H9 (cell line): ENCODE measurements around the gene ZFYVE28. TPM values are rescaled to one million over a fixed set of nuclear protein-coding genes. Genes with fewer than 3 reads are reported as not detected.

Source experiments
- DNase-seq: peaks from one replicate; pipeline ENCODE4 v3.0.0-alpha.2; 2017
- H2AFZ ChIP-seq: one replicate; pipeline ENCODE4 v1.6.1; 2013; ENCODE audit warnings: mild to moderate bottlenecking, low read length, control low read depth, moderate library complexity
- H2AK5ac ChIP-seq: 2 replicates; pipeline ENCODE4 v1.6.1; 2013; ENCODE audit warnings: low read length, control low read depth, mixed read lengths; ENCODE audit not compliant: insufficient read length
- H2BK120ac ChIP-seq: one replicate; pipeline ENCODE4 v1.6.1; 2013; ENCODE audit warnings: low read depth, mild to moderate bottlenecking, low read length, control low read depth, inconsistent platforms; ENCODE audit not compliant: poor library complexity, severe bottlenecking
- H2BK12ac ChIP-seq: 2 replicates; pipeline ENCODE4 v1.6.1; 2013; ENCODE audit warnings: low read length, control low read depth, mixed read lengths, low read depth; ENCODE audit not compliant: insufficient read length
- H2BK15ac ChIP-seq: 2 replicates; pipeline ENCODE4 v1.6.1; 2013; ENCODE audit warnings: low read depth, low read length, control low read depth
- H2BK20ac ChIP-seq: one replicate; pipeline ENCODE4 v1.6.1; 2013; ENCODE audit warnings: low read depth, mild to moderate bottlenecking, low read length, control low read depth, inconsistent platforms; ENCODE audit not compliant: poor library complexity, severe bottlenecking
- H2BK5ac ChIP-seq: 2 replicates; pipeline ENCODE4 v1.6.1; 2013; ENCODE audit warnings: low read length, control low read depth, mixed read lengths; ENCODE audit not compliant: insufficient read length
- H3K14ac ChIP-seq: 2 replicates; pipeline ENCODE4 v1.6.1; 2013; ENCODE audit warnings: low read length, control low read depth; ENCODE audit not compliant: insufficient read depth
- H3K18ac ChIP-seq: 2 replicates; pipeline ENCODE4 v1.6.1; 2013; ENCODE audit warnings: low read depth, mild to moderate bottlenecking, mixed read lengths, low read length, control low read depth; ENCODE audit not compliant: insufficient read length
- H3K23ac ChIP-seq: 2 replicates; pipeline ENCODE4 v1.6.1; 2013; ENCODE audit warnings: low read length, control low read depth, mixed read lengths, low read depth; ENCODE audit not compliant: insufficient read length
- H3K23me2 ChIP-seq: 2 replicates; pipeline ENCODE4 v1.6.1; 2013; ENCODE audit warnings: low read depth, mild to moderate bottlenecking, mixed read lengths, low read length, control low read depth; ENCODE audit not compliant: insufficient read length, poor library complexity, severe bottlenecking
- H3K27ac ChIP-seq: 2 replicates; pipeline ENCODE4 v1.5.1; 2013; ENCODE audit warnings: low read length, control low read depth, mixed read lengths, low read depth; ENCODE audit not compliant: insufficient read length
- H3K27me3 ChIP-seq: 2 replicates; pipeline ENCODE4 v1.6.1; 2013; ENCODE audit warnings: low read length, control low read depth, inconsistent platforms; ENCODE audit not compliant: insufficient read depth
- H3K4ac ChIP-seq: 2 replicates; pipeline ENCODE4 v1.6.1; 2013; ENCODE audit warnings: low read depth, mild to moderate bottlenecking, control low read depth, inconsistent platforms, low read length, moderate library complexity
- H3K4me1 ChIP-seq: 2 replicates; pipeline ENCODE4 v1.6.1; 2013; ENCODE audit warnings: low read length, control low read depth, inconsistent platforms; ENCODE audit not compliant: insufficient read depth
- H3K4me2 ChIP-seq: 2 replicates; pipeline ENCODE4 v1.6.1; 2013; ENCODE audit warnings: low read length, control low read depth, mixed read lengths; ENCODE audit not compliant: insufficient read length, insufficient read depth
- H3K56ac ChIP-seq: 2 replicates; pipeline ENCODE4 v1.6.1; 2013; ENCODE audit warnings: low read depth, mild to moderate bottlenecking, mixed read lengths, low read length, control low read depth; ENCODE audit not compliant: insufficient read length
- H3K79me1 ChIP-seq: 2 replicates; pipeline ENCODE4 v1.6.1; 2013; ENCODE audit warnings: low read depth, mild to moderate bottlenecking, moderate library complexity, low read length, control low read depth, inconsistent platforms; ENCODE audit not compliant: insufficient read depth, poor library complexity, severe bottlenecking
- H3K79me2 ChIP-seq: 2 replicates; pipeline ENCODE4 v1.6.1; 2013; ENCODE audit warnings: low read length, control low read depth, inconsistent platforms; ENCODE audit not compliant: insufficient read depth
- H3K9ac ChIP-seq: 2 replicates; pipeline ENCODE4 v1.6.1; 2013; ENCODE audit warnings: low read length, control low read depth, mixed read lengths; ENCODE audit not compliant: insufficient read length; ENCODE audit errors: extremely low read depth
- H3K9me3 ChIP-seq: one replicate; pipeline ENCODE4 v1.6.1; 2013; ENCODE audit warnings: low read depth, low read length, inconsistent platforms; ENCODE audit not compliant: control insufficient read depth
- H3T11ph ChIP-seq: one replicate; pipeline ENCODE4 v1.6.1; 2013; ENCODE audit warnings: mild to moderate bottlenecking, low read length, control low read depth, inconsistent platforms
- H4K20me1 ChIP-seq: one replicate; pipeline ENCODE4 v1.6.1; 2013; ENCODE audit not compliant: control insufficient read depth, insufficient read length, insufficient read depth
- H4K5ac ChIP-seq: 2 replicates; pipeline ENCODE4 v1.6.1; 2013; ENCODE audit warnings: low read depth, mild to moderate bottlenecking, mixed read lengths, low read length, control low read depth; ENCODE audit not compliant: insufficient read length
- H4K8ac ChIP-seq: replicated peaks from 2 replicates; pipeline ENCODE4 v1.6.1; 2013; ENCODE audit warnings: low read length, control low read depth, mixed read lengths, low read depth; ENCODE audit not compliant: insufficient read length
- H4K91ac ChIP-seq: 2 replicates; pipeline ENCODE4 v1.6.1; 2013; ENCODE audit warnings: low read depth, mild to moderate bottlenecking, moderate library complexity, mixed read lengths, low read length, control low read depth; ENCODE audit not compliant: insufficient read length
- H3K27ac Mint-ChIP-seq, 3 experiments: 2 replicates in 2 of 3; 3 replicates in 1 of 3; pipeline ENCODE4 v1.8.0; 2020 to 2021; ENCODE audit warnings: mixed read lengths in 3 of 3, mild to moderate bottlenecking in 1 of 3, moderate library complexity in 1 of 3
- H3K27me3 Mint-ChIP-seq: 2 replicates; pipeline ENCODE4 v1.8.0; 2021; ENCODE audit warnings: low read depth, mild to moderate bottlenecking, moderate library complexity, mixed read lengths
- H3K36me3 Mint-ChIP-seq, 3 experiments: 2 replicates in 2 of 3; 3 replicates in 1 of 3; pipeline ENCODE4 v1.8.0; 2020 to 2021; ENCODE audit warnings: low read depth in 3 of 3, mixed read lengths in 3 of 3; ENCODE audit not compliant: insufficient read depth in 1 of 3
- H3K4me1 Mint-ChIP-seq, 2 experiments: 2 replicates each; pipeline ENCODE4 v1.8.0; 2020; ENCODE audit warnings: mixed read lengths in 2 of 2
- H3K4me3 Mint-ChIP-seq, 2 experiments: 2 replicates in 1 of 2; 3 replicates in 1 of 2; pipeline ENCODE4 v1.8.0; 2020 to 2021; ENCODE audit warnings: mild to moderate bottlenecking in 2 of 2, mixed read lengths in 2 of 2, moderate library complexity in 1 of 2
- H3K9me3 Mint-ChIP-seq, 2 experiments: 2 replicates in 1 of 2; 3 replicates in 1 of 2; pipeline ENCODE4 v1.8.0; 2020; ENCODE audit warnings: mild to moderate bottlenecking in 2 of 2, mixed read lengths in 2 of 2, moderate library complexity in 1 of 2
- CTCF ChIP-seq: fragments of 200-600 bp; sonication (generic); conservative IDR thresholded peaks from 3 replicates; pipeline ENCODE4 v1.8.0; 2021; ENCODE audit warnings: antibody characterized with exemption, mild to moderate bottlenecking
- WGBS: extraction: QIAGEN DNeasy Blood & Tissue Kit; methylation state at CpG from one replicate; pipeline ENCODE4 v1.1.7; 2013; ENCODE audit warnings: missing lambda C conversion rate, low lambda C conversion rate, mixed read lengths; ENCODE audit not compliant: insufficient read length; ENCODE audit errors: extremely low coverage; 5-methylcytosine and 5-hydroxymethylcytosine counted together
- total RNA-seq: library from RNA; stranded (reverse); gene quantifications from 2 replicates; pipeline ENCODE4 v1.2.1, GENCODE V29; 2021

Gene ZFYVE28
- total RNA-seq, 1 experiment from 2014 or later, result 0.98 TPM

DNA sequence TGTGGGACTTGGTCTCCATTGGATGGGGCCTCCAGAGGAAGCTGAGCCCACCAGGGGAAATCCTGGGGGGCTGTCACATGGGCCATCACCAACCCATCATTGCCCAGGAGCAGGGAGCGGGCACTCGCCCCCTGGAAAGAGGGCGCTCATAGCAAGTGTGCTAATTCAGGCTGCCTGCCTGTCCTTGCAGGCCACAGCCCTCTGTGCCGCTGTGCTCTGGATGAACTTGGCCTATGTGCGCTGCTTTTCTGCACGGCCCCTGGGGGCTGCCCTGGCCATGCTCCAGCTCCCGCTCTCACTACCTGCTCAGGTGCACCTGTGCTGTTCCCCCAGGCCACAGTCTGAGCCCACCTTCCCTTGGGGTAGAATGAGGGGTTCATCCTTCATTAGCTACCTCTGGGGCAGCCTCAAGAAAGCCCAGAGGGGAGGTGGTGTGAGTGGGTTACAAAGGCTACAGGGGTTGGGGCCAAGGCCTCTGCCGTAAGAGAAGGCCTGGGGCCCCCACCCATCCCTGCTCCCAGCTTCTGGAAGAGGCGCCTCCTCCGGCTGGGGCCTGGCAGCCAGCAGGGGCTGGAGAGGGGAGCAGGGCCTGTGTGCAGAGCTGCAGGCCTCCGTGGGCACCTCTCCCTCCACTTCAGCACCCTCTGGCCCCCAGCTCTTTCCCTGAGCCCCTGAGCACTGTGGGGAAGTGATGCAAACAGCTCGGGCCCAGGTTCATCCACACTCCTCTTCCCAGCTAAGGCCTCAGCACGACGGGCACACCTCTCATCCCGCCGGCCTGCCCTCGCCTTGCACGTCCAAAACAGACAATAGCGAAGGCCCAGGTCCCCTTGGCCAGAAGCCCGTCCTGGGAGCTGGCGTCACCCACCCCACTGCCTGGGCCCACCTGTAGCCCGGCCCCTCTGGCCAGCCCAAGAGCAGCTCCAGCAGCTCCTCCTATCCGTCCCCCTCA, 9.2 kb upstream of the ZFYVE28 start:
- H3K9me3 ChIP-seq, result no peaks in the 10 kb centered on the region

More for the DNA sequence above, 9.2 kb upstream of the ZFYVE28 start:
- Histone ChIP-seq H3K18ac (no peak overlapping the region), H4K91ac (no peak overlapping the region), H2BK15ac (no peak overlapping the region; the same call in 1 of the 2 replicates), H3K27me3 (no peaks in the 10 kb centered on the region), H2BK5ac (no peak overlapping the region), H4K8ac (no peak overlapping the region), H2BK120ac (no peak overlapping the region), H3K4me2 (no peak overlapping the region), H3K4me1 (no peaks in the 10 kb centered on the region), H3K4ac (no peak overlapping the region), H3K23me2 (no peaks in the 10 kb centered on the region), H2AFZ (no peak overlapping the region), H3K27ac (no peak overlapping the region), H2BK12ac (no peak overlapping the region), H3K23ac (no peak overlapping the region), H3K56ac (no peak overlapping the region), H2AK5ac (no peak overlapping the region), H3T11ph (no peak overlapping the region), H4K5ac (no peak overlapping the region), H3K9ac (no peak overlapping the region), H4K20me1 (no peaks in the 10 kb centered on the region), H3K14ac (no peak overlapping the region), H3K79me1 (no peaks in the 10 kb centered on the region), H2BK20ac (no peak overlapping the region), H3K79me2 (no peaks in the 10 kb centered on the region)
- H3K36me3 Mint-ChIP-seq, result no peaks in the 10 kb centered on the region
- peaks cover 6% of the 10 kb centered on the region for H3K27me3 Mint-ChIP-seq
- peak; percentile 26 for DNase-seq
- no peak for TF ChIP-seq CTCF
- H3K27ac Mint-ChIP-seq, result no peak overlapping the region
- peaks cover 6 to 7% of the 10 kb centered on the region in 2 experiments for H3K4me1 Mint-ChIP-seq
- no peak overlapping the region for H3K4me3 Mint-ChIP-seq
- H3K9me3 Mint-ChIP-seq, result no peaks in the 10 kb centered on the region; a peak in 1 of 5 replicates
- WGBS, result no CpG with 5 or more reads among the region's 23 CpGs
